Calu3 (cell line): ENCODE measurements around the gene REXO1. TPM values are rescaled to one million over a fixed set of nuclear protein-coding genes. Genes with fewer than 3 reads are reported as not detected.

Experiments
- BruUV-seq: library from RNA; stranded (reverse); fragments of 400-500 nt; replicated peaks from 2 replicates; lab custom pipeline; 2021; lab: Mats Ljungman, UMichigan
- CTCF ChIA-PET: fragments of 300-600 bp; sonication (Branson Sonifier 250); formaldehyde crosslinking; loops from one replicate; lab custom pipeline; 2022; ENCODE audit warnings: antibody characterized with exemption; lab: Charles Lee
- DNase-seq: peaks from one replicate; pipeline ENCODE4 v3.0.0; 2022
- H3K27ac Mint-ChIP-seq: one replicate; pipeline ENCODE4 v1.8.0; 2022; ENCODE audit warnings: mixed read lengths; ENCODE audit not compliant: unreplicated experiment
- H3K27me3 Mint-ChIP-seq: one replicate; pipeline ENCODE4 v1.8.0; 2022; ENCODE audit warnings: mixed read lengths; ENCODE audit not compliant: unreplicated experiment
- H3K36me3 Mint-ChIP-seq: one replicate; pipeline ENCODE4 v1.8.0; 2022; ENCODE audit warnings: mild to moderate bottlenecking, moderate library complexity, mixed read lengths; ENCODE audit not compliant: insufficient read depth, unreplicated experiment
- H3K4me1 Mint-ChIP-seq: one replicate; pipeline ENCODE4 v1.8.0; 2022; ENCODE audit warnings: mild to moderate bottlenecking, low read depth, mixed read lengths; ENCODE audit not compliant: unreplicated experiment
- H3K4me3 Mint-ChIP-seq: one replicate; pipeline ENCODE4 v1.8.0; 2022; ENCODE audit warnings: mild to moderate bottlenecking, low read depth, moderate library complexity, mixed read lengths; ENCODE audit not compliant: unreplicated experiment
- H3K9me3 Mint-ChIP-seq: one replicate; pipeline ENCODE4 v1.8.0; 2022; ENCODE audit warnings: low read depth, mixed read lengths; ENCODE audit not compliant: unreplicated experiment
- CTCF ChIP-seq: fragments of 200-600 bp; IDR thresholded peaks from one replicate; pipeline ENCODE4 v1.8.0; 2022; ENCODE audit warnings: antibody characterized with exemption; ENCODE audit not compliant: unreplicated experiment
- intact Hi-C: fragments of 100-400 bp; cut with micrococcal nuclease; formaldehyde crosslinking; loops from one replicate; pipeline ENCODE4 v1.10.0; 2022; ENCODE audit not compliant: unreplicated experiment
- total RNA-seq: library from RNA; stranded (reverse); gene quantifications from 2 replicates; pipeline ENCODE4 v1.2.3, GENCODE V29; 2022

The REXO1 gene
- total RNA-seq, 1 experiment from 2014 or later: 34.1 TPM

DNA sequence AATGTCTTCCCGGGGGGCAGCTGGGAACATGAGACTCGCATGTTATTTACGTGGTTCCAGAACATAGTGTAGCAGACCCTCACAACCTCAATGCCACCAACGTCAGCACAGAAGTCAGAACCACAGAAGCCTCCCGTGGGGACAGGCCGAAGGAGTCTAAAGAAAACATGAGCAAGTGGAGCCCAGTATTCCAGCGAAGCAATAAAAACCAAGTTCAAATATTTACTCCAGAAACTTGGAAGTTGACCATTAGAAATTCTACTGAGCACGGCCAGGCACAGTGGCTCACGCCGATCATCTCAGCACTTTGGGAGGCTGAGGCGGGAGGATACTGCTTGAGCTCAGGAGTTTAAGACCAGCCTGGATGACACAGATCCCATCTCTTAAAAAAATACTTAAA is 18.3 kb downstream of the REXO1 start:
- DNase-seq: no peak
- BruUV-seq: no TSS peak
- H3K9me3 Mint-ChIP-seq: no peaks in the 10 kb centered on the region
- no peak for TF ChIP-seq CTCF
- peaks cover 27% of the 10 kb centered on the region for H3K36me3 Mint-ChIP-seq
- no peaks in the 10 kb centered on the region for H3K4me1 Mint-ChIP-seq
- H3K27me3 Mint-ChIP-seq: no peaks in the 10 kb centered on the region
- no peak overlapping the region for H3K4me3 Mint-ChIP-seq
- intact Hi-C loops: no loop called here
- no peak overlapping the region for H3K27ac Mint-ChIP-seq
- CTCF ChIA-PET: no interaction called here

GRCh38 chr19:1828279-1829238 is 19.7 kb downstream of the REXO1 start:
- no TSS peak for BruUV-seq
- no peaks in the 10 kb centered on the region for H3K4me1 Mint-ChIP-seq
- peaks cover 27% of the 10 kb centered on the region for H3K36me3 Mint-ChIP-seq
- CTCF ChIA-PET: no interaction called here
- no peaks in the 10 kb centered on the region for H3K27me3 Mint-ChIP-seq
- DNase-seq: no peak
- H3K9me3 Mint-ChIP-seq: no peaks in the 10 kb centered on the region
- H3K4me3 Mint-ChIP-seq: no peak overlapping the region
- TF ChIP-seq CTCF: no peak
- H3K27ac Mint-ChIP-seq: no peak overlapping the region
- intact Hi-C loops: no loop called here

- H3K27me3 Mint-ChIP-seq: no peaks in the 10 kb centered on the region
- CTCF ChIA-PET: no interaction called here
- peaks cover 34% of the 10 kb centered on the region for H3K36me3 Mint-ChIP-seq
- intact Hi-C loops: no loop called here
- no peaks in the 10 kb centered on the region for H3K9me3 Mint-ChIP-seq
- no peaks in the 10 kb centered on the region for H3K4me1 Mint-ChIP-seq
- DNase-seq: no peak
- H3K27ac Mint-ChIP-seq: no peak overlapping the region
- H3K4me3 Mint-ChIP-seq: no peak overlapping the region
- TSS peak; percentile 15 for BruUV-seq
- TF ChIP-seq CTCF: no peak
These were observed 20.6 kb downstream of the REXO1 start for GRCh38 chr19:1827566-1828278.

- intact Hi-C loops: no loop called here
- BruUV-seq: no TSS peak
- Mint-ChIP-seq H3K27me3 (no peaks in the 10 kb centered on the region), H3K9me3 (no peaks in the 10 kb centered on the region), H3K27ac (no peak overlapping the region), H3K4me3 (no peak overlapping the region), H3K4me1 (no peaks in the 10 kb centered on the region), H3K36me3 (peaks cover 28% of the 10 kb centered on the region)
- no peak for TF ChIP-seq CTCF
- DNase-seq: no peak
- CTCF ChIA-PET: interaction anchor here (0.6 to 1.4 kb wide), 11 partner anchors 11 to 336 kb away, joined by 3 to 11 read pairs (median 4); no protein-coding TSS in a partner anchor
These were observed 21.4 kb downstream of the REXO1 start for GRCh38 chr19:1826557-1827521.
